Tibial nerve (tissue), 4 donors: ENCODE measurements around the gene SYT7. TPM values are rescaled to one million over a fixed set of nuclear protein-coding genes. Genes with fewer than 3 reads are reported as not detected.

Source experiments
- DNase-seq, 2 donors: peaks; one replicate each; pipeline ENCODE4 v3.0.0-alpha.2; 2019; ENCODE audit warnings: low spot score in 2 of 2
- H3K27ac ChIP-seq, 4 donors: fragments of 200-600 bp; sonication (generic) in 3 of 4; one replicate each; pipeline ENCODE4 v1.5.1; 2017 to 2019; ENCODE audit warnings: mild to moderate bottlenecking in 1 of 4
- H3K27me3 ChIP-seq, 2 donors: fragments of 200-600 bp; sonication (generic) in 1 of 2; one replicate each; pipeline versions ENCODE4 v1.5.1 to v1.6.0; 2017 to 2019
- H3K36me3 ChIP-seq, 3 donors: fragments of 200-600 bp; sonication (generic); one replicate each; pipeline ENCODE4 v1.5.1; 2018 to 2019
- H3K4me1 ChIP-seq, 4 donors: fragments of 200-600 bp; sonication (generic) in 3 of 4; one replicate each; pipeline ENCODE4 v1.5.1; 2017 to 2019
- H3K4me3 ChIP-seq, 4 donors: fragments of 200-600 bp; sonication (generic) in 3 of 4; one replicate each; pipeline ENCODE4 v1.5.1; 2017 to 2019; ENCODE audit warnings: mild to moderate bottlenecking in 1 of 4, moderate library complexity in 1 of 4
- H3K9me3 ChIP-seq, 4 donors: fragments of 200-600 bp; sonication (generic) in 3 of 4; one replicate each; pipeline ENCODE4 v1.5.1; 2017 to 2019
- EP300 ChIP-seq, 2 donors: sonication (generic); formaldehyde crosslinking; IDR thresholded peaks; one replicate each; pipeline ENCODE4 v1.6.1; 2017; ENCODE audit warnings: antibody characterized with exemption in 2 of 2, mild to moderate bottlenecking in 1 of 2
- POLR2A ChIP-seq, 2 donors: fragments of 450-650 bp; IDR thresholded peaks; one replicate each; pipeline ENCODE4 v1.6.1; 2017; ENCODE audit warnings: antibody characterized with exemption in 2 of 2, mild to moderate bottlenecking in 2 of 2, moderate library complexity in 2 of 2
- WGBS, 2 donors: methylation state at CpG; one replicate each; pipeline ENCODE4 v1.1.5; 2018; 5-methylcytosine and 5-hydroxymethylcytosine counted together
- total RNA-seq, 4 donors: library from RNA; depleted of rRNA; stranded (reverse); fragments of >200 nt; gene quantifications; one replicate each; pipeline ENCODE4 v1.1.0, GENCODE V29; 2016
- TF ChIP-seq, protein P1 (sequence below), 5 experiments: fragments of 200-600 bp in 3 of 5; fragments of 450-650 bp in 2 of 5; sonication (generic) in 3 of 5; IDR thresholded peaks; one replicate each; pipeline ENCODE4 v1.5.1; 2016 to 2019; ENCODE audit warnings: antibody characterized with exemption in 5 of 5, mild to moderate bottlenecking in 3 of 5, moderate library complexity in 2 of 5

Gene SYT7
- total RNA-seq, 4 donors from 2014 or later, result 1.2 to 2.5 (median 1.8) TPM

DNA sequence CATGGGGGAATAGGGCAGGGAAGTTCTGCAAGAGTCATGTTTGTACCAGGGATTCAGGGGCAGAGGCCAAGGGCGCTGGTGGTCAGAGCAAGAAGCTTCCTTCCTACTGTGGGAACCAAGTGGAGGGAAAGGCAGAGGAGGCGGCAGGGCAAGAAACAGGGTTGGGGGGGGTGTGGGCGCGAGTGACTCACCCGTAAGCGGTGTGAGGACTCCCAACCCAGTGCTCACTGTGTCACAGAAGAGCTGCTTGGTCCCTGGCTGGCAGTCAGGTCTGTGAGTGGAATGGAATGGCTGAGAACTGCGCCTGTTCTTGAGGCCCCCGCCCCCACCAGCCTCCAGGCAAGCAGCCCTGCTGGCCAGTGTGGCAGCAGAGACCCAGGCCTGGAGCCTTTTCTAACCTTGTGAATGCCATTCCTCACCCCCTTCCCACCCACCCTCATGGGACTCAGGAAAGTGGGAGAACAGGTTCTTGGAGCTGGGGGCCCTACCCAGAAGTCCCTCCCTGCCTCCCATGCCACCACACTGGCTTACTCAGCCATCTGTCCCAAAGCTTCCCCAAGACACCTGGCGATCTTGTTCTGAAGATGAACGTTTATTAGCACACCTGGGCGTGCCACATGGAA is 67.6 kb downstream of the SYT7 start:
- Histone ChIP-seq H3K9me3 (no peaks in the 10 kb centered on the region), H3K4me1 (peaks cover 0 to 33% (median 12%) of the 10 kb centered on the region in 4 donors), H3K36me3 (no peaks in the 10 kb centered on the region), H3K27ac (peak overlapping the region in 1 of 4 donors; percentile 16), H3K27me3 (peaks cover 0 to 54% of the 10 kb centered on the region in 2 donors), H3K4me3 (no peak overlapping the region)
- no peak for DNase-seq
- 84 to 89% methylated on average over 11 of the region's 11 CpGs for WGBS, 2 donors
- TF ChIP-seq POLR2A (IDR thresholded peaks at IDR 0.05), result no peak
- TF ChIP-seq EP300 (IDR thresholded peaks at IDR 0.05), result no peak
- TF ChIP-seq, protein P1, sequence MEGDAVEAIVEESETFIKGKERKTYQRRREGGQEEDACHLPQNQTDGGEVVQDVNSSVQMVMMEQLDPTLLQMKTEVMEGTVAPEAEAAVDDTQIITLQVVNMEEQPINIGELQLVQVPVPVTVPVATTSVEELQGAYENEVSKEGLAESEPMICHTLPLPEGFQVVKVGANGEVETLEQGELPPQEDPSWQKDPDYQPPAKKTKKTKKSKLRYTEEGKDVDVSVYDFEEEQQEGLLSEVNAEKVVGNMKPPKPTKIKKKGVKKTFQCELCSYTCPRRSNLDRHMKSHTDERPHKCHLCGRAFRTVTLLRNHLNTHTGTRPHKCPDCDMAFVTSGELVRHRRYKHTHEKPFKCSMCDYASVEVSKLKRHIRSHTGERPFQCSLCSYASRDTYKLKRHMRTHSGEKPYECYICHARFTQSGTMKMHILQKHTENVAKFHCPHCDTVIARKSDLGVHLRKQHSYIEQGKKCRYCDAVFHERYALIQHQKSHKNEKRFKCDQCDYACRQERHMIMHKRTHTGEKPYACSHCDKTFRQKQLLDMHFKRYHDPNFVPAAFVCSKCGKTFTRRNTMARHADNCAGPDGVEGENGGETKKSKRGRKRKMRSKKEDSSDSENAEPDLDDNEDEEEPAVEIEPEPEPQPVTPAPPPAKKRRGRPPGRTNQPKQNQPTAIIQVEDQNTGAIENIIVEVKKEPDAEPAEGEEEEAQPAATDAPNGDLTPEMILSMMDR (IDR thresholded peaks at IDR 0.05), result no peak

DNA sequence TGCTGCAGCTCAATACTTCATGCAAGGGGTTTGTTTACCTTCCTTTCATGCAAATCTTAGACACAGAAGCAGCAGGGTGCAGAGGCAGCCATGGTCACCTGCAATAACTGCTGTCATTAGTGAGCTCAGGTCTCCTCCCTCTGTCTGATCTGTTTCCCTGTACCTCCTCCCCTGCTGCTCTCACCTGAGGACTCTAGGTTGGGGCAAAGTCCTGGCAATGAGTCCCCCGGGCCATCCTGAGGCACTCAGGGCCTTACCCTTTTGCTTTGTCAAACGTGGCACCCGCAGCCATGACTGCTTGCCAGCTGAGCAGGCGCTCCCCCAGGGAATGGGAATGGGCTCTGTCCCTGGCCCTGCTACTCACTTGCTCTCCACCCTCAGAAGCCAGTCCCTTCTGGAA is 68.4 kb downstream of the SYT7 start:
- Histone ChIP-seq H3K9me3 (no peaks in the 10 kb centered on the region), H3K27ac (peak overlapping the region in 2 of 4 donors; percentile 8 to 16), H3K4me3 (no peak overlapping the region), H3K27me3 (peaks cover 0 to 57% of the 10 kb centered on the region in 2 donors), H3K36me3 (no peaks in the 10 kb centered on the region), H3K4me1 (peaks cover 0 to 41% (median 12%) of the 10 kb centered on the region in 4 donors)
- 70 to 73% methylated on average over 4 of the region's 4 CpGs for WGBS, 2 donors
- TF ChIP-seq EP300 (IDR thresholded peaks at IDR 0.05) (no peak), POLR2A (IDR thresholded peaks at IDR 0.05) (no peak)
- TF ChIP-seq, protein P1 (IDR thresholded peaks at IDR 0.05), result no peak
- no peak for DNase-seq

DNA sequence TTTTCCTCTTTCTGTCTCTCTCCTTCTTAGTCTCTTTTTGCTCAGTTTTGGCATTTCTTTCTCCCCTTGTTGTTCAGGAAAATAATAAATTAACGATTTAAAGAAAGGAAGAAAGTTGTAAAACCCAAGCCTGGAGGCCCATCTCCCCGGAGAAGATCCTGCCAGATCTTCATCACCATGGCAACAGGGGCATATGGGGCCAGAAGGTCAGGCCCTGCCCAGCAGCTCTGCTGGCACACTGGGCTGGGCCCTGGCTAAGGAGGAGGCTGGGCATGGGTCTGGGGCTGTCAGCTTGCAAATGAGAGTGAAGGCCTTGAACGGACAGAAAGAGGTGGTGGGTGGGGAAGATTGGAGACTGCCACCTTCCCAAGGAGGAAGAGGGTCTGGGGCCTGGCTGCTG is 69.5 kb downstream of the SYT7 start:
- 35% methylated on average over 3 of the region's 3 CpGs for WGBS, 2 donors
- Histone ChIP-seq H3K9me3 (no peaks in the 10 kb centered on the region), H3K27ac (peak overlapping the region in 1 of 4 donors; percentile 65), H3K4me3 (no peak overlapping the region), H3K27me3 (peaks cover 0 to 67% of the 10 kb centered on the region in 2 donors), H3K4me1 (peaks cover 0 to 32% (median 9%) of the 10 kb centered on the region in 4 donors), H3K36me3 (no peaks in the 10 kb centered on the region)
- no peak for DNase-seq
- TF ChIP-seq, protein P1 (IDR thresholded peaks at IDR 0.05), result no peak
- TF ChIP-seq POLR2A (IDR thresholded peaks at IDR 0.05) (no peak), EP300 (IDR thresholded peaks at IDR 0.05) (no peak)

DNA sequence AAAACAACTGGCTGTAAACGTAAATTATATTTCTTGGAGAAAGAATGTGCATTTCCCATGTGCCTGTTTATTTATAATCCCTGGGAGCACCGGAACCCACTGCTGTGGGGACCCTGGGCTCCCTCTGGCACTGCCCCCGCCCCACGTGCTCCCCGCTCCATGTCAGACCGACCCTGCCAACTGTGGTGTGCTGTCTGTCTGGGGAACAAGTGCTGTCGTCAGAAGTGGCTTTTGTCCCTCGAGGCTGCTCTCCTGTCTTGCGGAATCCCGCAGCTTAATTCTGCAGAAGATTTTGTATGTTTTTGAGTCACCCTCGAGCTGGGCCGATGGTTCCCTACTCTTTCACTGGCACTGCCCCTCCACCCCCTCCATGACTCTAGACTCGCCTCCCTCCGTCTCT is 69.9 kb downstream of the SYT7 start:
- no peaks in the 10 kb centered on the region for H3K36me3 ChIP-seq
- no peak for DNase-seq
- peaks cover 0 to 28% (median 8%) of the 10 kb centered on the region in 4 donors for H3K4me1 ChIP-seq
- H3K27ac ChIP-seq, result peak overlapping the region in 1 of 4 donors; percentile 65
- no peaks in the 10 kb centered on the region for H3K9me3 ChIP-seq
- 49 to 56% methylated on average over 14 of the region's 14 CpGs for WGBS, 2 donors
- H3K4me3 ChIP-seq, result no peak overlapping the region
- TF ChIP-seq, protein P1 (IDR thresholded peaks at IDR 0.05), result no peak
- TF ChIP-seq POLR2A (IDR thresholded peaks at IDR 0.05) (no peak), EP300 (IDR thresholded peaks at IDR 0.05) (no peak)
- H3K27me3 ChIP-seq, result peaks cover 0 to 68% of the 10 kb centered on the region in 2 donors

DNA sequence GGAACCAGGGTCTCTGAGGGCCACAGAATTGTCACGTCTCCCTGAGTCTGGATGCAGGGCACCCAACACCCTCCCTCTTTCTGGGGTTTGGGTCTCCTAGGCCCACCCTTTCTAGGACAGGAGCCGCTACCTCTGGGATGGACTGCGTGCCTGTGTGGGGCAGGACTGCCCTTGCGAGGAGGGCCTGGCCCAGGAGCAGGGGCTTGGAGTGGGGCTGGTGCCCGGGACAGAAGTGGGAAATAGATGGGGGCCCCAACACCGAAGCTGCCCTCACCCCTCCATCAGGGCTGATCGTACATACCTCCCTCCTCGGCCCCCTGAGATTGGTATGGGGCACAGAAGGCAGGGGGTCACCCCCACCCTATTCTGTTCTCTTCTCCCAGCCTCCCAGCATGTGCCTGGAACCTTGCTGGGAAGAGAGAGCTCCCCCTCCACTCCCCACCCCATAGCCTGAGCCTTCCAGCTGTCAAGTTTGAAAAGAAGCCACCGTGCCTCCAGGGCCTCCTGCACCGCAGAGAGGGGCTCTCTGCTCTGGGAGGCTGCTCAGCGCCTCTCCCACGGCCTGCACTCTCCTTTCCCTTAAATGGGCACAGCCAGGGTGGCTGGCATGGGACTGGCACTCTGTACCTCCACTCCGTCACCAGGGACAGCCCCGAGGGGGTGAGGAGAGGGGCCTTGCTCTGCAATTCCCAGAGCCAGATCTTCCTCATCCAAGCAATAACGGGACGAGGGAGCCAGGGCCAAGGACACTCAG is 70.5 kb downstream of the SYT7 start:
- Histone ChIP-seq H3K27ac (peak overlapping the region in 2 of 4 donors; percentile 42 to 76), H3K27me3 (peaks cover 0 to 72% of the 10 kb centered on the region in 2 donors), H3K36me3 (no peaks in the 10 kb centered on the region), H3K4me1 (peaks cover 0 to 28% (median 8%) of the 10 kb centered on the region in 4 donors), H3K9me3 (no peaks in the 10 kb centered on the region), H3K4me3 (peak overlapping the region in 1 of 4 donors; percentile 48)
- 77 to 81% methylated on average over 16 of the region's 16 CpGs for WGBS, 2 donors
- peak in 1 of 2 donors; percentile 37 for TF ChIP-seq EP300 (IDR thresholded peaks at IDR 0.05)
- TF ChIP-seq, protein P1 (IDR thresholded peaks at IDR 0.05), result no peak
- no peak for DNase-seq
